Esophagus (tissue), 2 donors: ENCODE results near the gene DPF1. TPM values are rescaled to one million over a fixed set of nuclear protein-coding genes. Genes with fewer than 3 reads are reported as not detected.

ENCODE experiments used
- H3K27ac ChIP-seq, 2 donors: one replicate each; pipeline ENCODE4 v1.5.1; 2013; ENCODE audit warnings: low read depth in 2 of 2, mild to moderate bottlenecking in 2 of 2, inconsistent platforms in 1 of 2, low read length in 1 of 2, moderate library complexity in 1 of 2
- H3K27me3 ChIP-seq, 2 donors: one replicate each; pipeline ENCODE4 v1.6.1; 2013; ENCODE audit warnings: low read length in 2 of 2, control low read depth in 1 of 2, mild to moderate bottlenecking in 1 of 2; ENCODE audit not compliant: insufficient read depth in 2 of 2, control insufficient read depth in 1 of 2
- H3K36me3 ChIP-seq, 2 donors: one replicate each; pipeline ENCODE4 v1.6.1; 2013; ENCODE audit warnings: low read length in 1 of 2; ENCODE audit not compliant: control insufficient read depth in 2 of 2, insufficient read depth in 2 of 2
- H3K4me1 ChIP-seq, 2 donors: one replicate each; pipeline ENCODE4 v1.6.1; 2013; ENCODE audit warnings: low read length in 1 of 2; ENCODE audit not compliant: control insufficient read depth in 2 of 2, insufficient read depth in 2 of 2
- H3K4me3 ChIP-seq, 2 donors: one replicate each; pipeline ENCODE4 v1.5.1; 2013; ENCODE audit warnings: low read length in 2 of 2, mild to moderate bottlenecking in 2 of 2, low read depth in 1 of 2, moderate library complexity in 1 of 2
- H3K9me3 ChIP-seq, 2 donors: one replicate each; pipeline ENCODE4 v1.6.1; 2013; ENCODE audit warnings: mild to moderate bottlenecking in 2 of 2, low read depth in 1 of 2, low read length in 1 of 2, moderate library complexity in 1 of 2; ENCODE audit not compliant: control insufficient read depth in 2 of 2, insufficient read depth in 1 of 2
- WGBS, 2 donors: extraction: QIAGEN DNeasy Blood & Tissue Kit; methylation state at CpG; one replicate each; pipeline ENCODE4 v1.1.7; 2013; 5-methylcytosine and 5-hydroxymethylcytosine counted together
- polyA plus RNA-seq, 2 donors: library from polyadenylated mRNA; stranded (reverse); fragments of 200-250 nt; gene quantifications; one replicate each; pipeline ENCODE4 v1.2.3, GENCODE V29; 2013
- donor health status: healthy with polysubstance abuse.
- donor health status: Bipolar disorder and iron deficiency.

DPF1 gene
- polyA plus RNA-seq, 2 donors = 0.06 to 0.08 TPM

DNA sequence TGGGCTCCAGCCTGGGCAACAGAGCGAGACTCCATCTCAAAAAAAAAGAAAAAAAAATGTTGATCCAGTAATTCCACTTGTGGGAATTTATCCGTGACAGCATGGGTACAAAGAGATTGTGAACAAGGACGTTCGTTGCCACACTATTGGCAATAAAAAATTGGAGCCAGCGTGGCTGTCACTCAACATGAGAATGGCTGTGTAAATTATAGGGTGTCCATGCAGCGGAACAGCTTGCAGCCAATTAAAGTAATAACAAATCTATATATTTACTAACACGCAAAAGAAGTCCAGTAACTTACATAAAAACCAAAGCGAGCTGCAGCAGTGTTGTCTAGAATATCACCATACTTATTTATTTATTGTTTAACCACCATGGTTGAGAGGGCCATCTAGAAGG, 19.3 kb downstream of the DPF1 start:
- Histone ChIP-seq H3K27me3 (no peaks in the 10 kb centered on the region), H3K27ac (no peak overlapping the region), H3K9me3 (no peaks in the 10 kb centered on the region), H3K36me3 (peaks cover 0 to 37% of the 10 kb centered on the region in 2 donors), H3K4me3 (no peak overlapping the region), H3K4me1 (peaks cover 0 to 3% of the 10 kb centered on the region in 2 donors)
- WGBS, 2 donors = 91 to 93% methylated on average over 8 of the region's 8 CpGs

DNA sequence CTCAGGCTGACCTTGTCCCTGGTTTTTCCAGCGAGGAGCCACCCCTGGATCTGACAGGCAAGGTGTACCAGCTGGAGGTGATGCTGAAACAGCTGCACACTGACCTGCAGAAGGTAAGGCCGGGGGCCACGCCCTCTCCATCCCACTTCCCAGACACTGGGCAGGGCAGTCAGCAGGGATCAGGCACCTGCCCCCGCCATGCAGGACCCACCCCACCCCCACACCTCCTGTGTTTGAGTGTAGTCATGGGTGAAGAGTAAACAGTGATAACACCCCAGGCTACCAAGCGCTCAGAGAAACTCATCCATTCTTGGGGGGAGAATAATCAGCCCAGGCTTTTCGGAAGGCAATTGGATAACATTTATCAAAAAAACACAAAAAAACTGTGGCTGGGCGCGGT, 19.9 kb downstream of the DPF1 start:
- Histone ChIP-seq H3K36me3 (peaks cover 0 to 37% of the 10 kb centered on the region in 2 donors), H3K4me1 (no peaks in the 10 kb centered on the region), H3K27ac (no peak overlapping the region), H3K27me3 (no peaks in the 10 kb centered on the region), H3K9me3 (no peaks in the 10 kb centered on the region), H3K4me3 (no peak overlapping the region)
- 90 to 92% methylated on average over 8 of the region's 8 CpGs for whole genome bisulfite sequencing, 2 donors

DNA sequence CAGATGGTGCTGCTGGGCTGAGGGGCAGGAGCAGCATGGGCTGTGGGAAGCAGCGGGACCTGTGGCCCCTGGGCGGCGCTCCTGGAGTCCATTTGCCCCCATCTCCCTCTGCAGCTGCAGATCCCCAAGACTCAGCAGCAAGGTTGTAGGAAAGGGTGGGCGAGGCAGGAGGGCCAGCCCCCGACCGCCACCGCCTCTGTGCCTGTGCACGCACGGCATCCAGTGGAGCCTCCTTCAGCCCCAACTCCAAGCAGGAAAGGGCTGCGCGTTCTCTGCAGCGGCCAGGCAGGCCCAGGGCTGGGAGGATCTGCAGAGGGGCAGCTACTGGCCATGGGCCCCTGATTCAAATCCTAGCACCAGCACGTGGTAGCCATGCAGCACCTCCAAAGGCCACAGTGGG, 20.8 kb downstream of the DPF1 start:
- Histone ChIP-seq H3K27me3 (no peaks in the 10 kb centered on the region), H3K4me3 (no peak overlapping the region), H3K4me1 (no peaks in the 10 kb centered on the region), H3K27ac (no peak overlapping the region), H3K36me3 (peaks cover 0 to 42% of the 10 kb centered on the region in 2 donors), H3K9me3 (no peaks in the 10 kb centered on the region)
- WGBS, 2 donors = 89 to 91% methylated on average over 13 of the region's 13 CpGs

DNA sequence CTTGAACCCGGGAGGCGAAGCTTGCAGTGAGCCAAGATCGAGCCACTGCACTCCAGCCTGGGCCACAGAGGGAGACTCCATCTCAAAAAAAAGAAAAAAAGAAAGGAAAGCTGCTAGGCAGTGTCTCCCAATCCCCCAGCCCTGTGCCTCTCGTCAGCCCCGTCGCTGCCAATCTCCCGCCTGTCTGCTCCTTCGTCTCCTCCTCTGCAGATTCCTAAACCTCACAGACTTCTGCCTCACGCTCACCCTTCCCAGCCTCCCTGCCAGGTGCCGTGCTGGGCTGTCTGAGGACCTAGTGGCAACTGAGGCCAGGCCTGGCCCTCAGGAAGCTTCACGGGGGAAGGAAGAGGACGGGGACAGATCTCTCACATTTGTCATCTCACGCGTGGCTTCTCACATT, 21.5 kb downstream of the DPF1 start:
- Histone ChIP-seq H3K27ac (no peak overlapping the region), H3K27me3 (no peaks in the 10 kb centered on the region), H3K36me3 (peaks cover 0 to 42% of the 10 kb centered on the region in 2 donors), H3K9me3 (no peaks in the 10 kb centered on the region), H3K4me3 (no peak overlapping the region), H3K4me1 (no peaks in the 10 kb centered on the region)
- WGBS, 2 donors = 95 to 96% methylated on average over 13 to 14 of the region's 14 CpGs

DNA sequence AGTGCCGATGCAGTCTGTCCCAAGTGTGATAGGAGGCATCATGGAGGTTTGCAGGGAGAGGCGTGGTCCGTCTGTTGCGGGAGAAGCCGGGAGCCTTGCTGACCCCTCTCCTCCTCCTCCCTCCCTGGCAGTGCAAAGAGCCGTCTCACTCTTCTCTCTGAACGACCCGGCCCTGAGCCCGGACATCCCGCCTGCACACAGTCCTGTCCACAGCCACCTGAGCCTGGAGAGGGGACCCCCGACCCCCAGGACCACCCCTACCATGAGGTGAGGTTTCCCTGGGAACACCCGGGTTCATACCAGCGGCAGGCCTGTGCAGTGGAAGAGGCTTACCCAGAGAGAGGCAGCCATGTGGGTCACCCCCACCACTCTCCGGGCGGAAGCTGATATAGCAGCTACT, 22.3 kb downstream of the DPF1 start:
- Histone ChIP-seq H3K4me1 (no peaks in the 10 kb centered on the region), H3K27me3 (no peaks in the 10 kb centered on the region), H3K9me3 (no peaks in the 10 kb centered on the region), H3K27ac (no peak overlapping the region), H3K36me3 (peaks cover 5 to 36% of the 10 kb centered on the region in 2 donors), H3K4me3 (no peak overlapping the region)
- 92 to 94% methylated on average over 15 of the region's 15 CpGs for WGBS, 2 donors

DNA sequence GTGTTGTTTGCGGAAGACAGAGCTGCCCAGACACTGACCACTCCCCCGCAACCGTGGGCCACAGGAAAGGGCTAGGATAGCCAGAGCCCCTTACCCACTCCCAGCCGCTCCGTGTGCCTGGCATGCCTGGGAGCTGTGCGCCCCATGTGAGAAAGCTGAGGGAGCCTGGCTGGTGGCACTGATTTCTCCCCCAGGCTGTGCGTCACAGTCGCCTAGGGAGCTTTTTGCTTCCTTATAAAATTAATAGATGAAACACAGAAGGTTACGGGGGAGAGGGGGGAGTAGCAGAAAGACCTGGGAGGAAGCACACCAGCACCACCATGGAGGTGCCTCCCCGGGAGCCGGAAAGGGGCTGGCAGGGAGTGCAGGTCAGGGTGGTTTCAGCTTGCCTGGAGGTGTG, 24.7 kb downstream of the DPF1 start:
- WGBS, 2 donors = 93 to 94% methylated on average over 11 of the region's 11 CpGs
- Histone ChIP-seq H3K36me3 (peaks cover 8 to 29% of the 10 kb centered on the region in 2 donors), H3K4me1 (no peaks in the 10 kb centered on the region), H3K9me3 (no peaks in the 10 kb centered on the region), H3K4me3 (no peak overlapping the region), H3K27me3 (no peaks in the 10 kb centered on the region), H3K27ac (no peak overlapping the region)

DNA sequence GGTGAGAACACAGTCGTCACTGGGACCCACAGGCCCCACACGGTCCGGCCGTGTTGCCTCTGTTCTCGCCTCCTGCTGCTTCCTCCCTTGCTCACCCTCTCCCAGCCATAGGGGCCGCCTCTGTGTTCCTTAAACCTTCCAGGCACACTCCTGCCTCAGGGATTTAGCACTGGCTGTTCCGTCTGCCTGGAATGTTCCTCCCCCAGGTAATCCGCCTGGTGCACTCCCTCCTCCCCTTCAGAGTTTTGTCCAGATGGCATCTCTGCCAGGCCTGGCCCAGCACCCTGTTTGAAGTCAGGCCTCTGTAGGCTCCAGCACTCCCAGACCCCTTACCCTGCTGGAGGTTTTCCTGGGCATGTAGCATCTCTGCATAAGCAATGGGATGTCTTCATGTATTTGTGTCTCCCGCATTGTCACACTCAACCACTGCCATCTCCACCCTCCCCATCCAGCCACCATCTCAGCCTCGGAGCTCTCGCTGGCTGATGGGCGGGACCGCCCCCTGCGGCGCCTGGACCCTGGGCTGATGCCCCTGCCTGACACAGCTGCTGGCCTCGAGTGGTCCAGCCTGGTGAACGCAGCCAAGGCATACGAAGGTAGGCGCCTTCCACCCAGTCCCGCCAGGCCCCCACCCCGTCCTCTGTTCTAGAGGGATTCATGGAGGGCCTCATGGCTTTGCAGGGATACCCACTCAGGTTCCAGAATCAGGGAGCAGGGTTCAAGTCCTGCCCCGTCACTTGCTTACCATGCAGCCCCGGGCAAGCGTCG, 25.9 kb downstream of the DPF1 start:
- no peaks in the 10 kb centered on the region for H3K27me3 ChIP-seq
- no peaks in the 10 kb centered on the region for H3K9me3 ChIP-seq
- no peaks in the 10 kb centered on the region for H3K4me1 ChIP-seq
- WGBS, 2 donors = 90 to 95% methylated on average over 25 of the region's 25 CpGs
- no peak overlapping the region for H3K27ac ChIP-seq
- H3K36me3 ChIP-seq = peaks cover 8 to 24% of the 10 kb centered on the region in 2 donors
- H3K4me3 ChIP-seq = no peak overlapping the region

DNA sequence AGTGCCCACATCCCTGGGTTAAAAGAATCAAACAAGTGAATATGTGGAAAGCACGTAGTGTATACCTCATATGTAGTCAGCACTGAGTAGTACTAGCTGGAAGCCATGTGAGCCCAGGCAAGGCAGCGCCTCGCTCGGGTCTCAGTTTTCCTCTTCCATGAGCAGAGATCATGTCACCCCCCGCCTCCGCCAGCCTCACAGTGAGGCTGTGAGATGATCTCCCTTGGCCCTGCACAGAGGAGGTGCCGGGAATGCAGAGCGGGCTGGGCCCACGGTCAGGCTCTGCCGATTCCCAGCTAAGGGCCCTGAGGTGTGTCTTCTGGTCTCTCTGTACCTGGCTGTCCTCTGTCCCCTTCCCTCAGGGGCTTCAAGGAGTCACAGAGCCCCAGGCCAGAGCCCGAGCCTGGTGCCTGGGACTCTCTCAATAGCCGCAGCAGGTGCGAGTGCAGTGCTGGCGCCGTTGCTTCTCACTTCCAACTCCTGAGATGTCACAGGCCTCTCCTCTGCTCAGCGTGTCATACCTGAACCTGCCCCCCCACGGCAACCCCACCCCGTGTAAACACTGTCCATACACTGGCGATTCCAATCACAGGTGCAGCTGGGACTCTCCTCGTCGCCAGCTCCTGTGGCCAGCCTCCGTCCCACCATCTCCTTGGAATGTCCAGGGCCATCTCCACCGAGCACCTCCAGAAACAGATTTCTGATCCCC, 26.9 kb downstream of the DPF1 start:
- H3K36me3 ChIP-seq = peaks cover 8 to 21% of the 10 kb centered on the region in 2 donors

DNA sequence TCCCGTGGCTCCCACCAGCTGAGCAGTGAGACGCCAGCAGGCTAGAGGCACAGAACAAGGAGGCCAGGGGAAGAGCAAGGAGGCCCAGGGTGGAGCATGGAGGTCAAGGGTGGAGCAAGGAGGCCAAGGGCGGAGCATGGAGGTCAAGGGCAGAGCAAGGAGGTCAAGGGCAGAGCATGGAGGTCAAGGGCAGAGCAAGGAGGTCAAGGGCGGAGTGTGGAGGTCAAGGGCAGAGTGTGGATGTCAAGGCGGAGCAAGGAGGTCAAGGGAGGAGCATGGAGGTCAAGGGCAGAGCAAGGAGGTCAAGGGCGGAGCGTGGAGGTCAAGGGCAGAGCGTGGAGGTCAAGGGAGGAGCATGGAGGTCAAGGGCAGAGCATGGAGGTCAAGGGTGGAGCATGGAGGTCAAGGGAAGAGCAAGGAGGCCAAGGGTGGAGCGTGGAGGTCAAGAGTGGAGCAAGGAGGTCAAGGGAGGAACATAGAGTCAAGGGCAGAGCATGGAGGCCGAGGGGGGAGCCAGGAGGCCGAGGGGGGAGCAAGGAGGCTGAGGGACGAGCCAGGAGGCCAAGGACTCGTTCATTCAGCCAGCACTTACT, 27.7 kb downstream of the DPF1 start:
- 93 to 98% methylated on average over 13 of the region's 13 CpGs for WGBS, 2 donors
- Histone ChIP-seq H3K4me3 (no peak overlapping the region), H3K36me3 (peaks cover 8 to 20% of the 10 kb centered on the region in 2 donors), H3K27ac (no peak overlapping the region), H3K9me3 (no peaks in the 10 kb centered on the region), H3K27me3 (no peaks in the 10 kb centered on the region), H3K4me1 (no peaks in the 10 kb centered on the region)

More for the DNA sequence above, 26.9 kb downstream of the DPF1 start:
- Histone ChIP-seq H3K27me3 (no peaks in the 10 kb centered on the region), H3K27ac (no peak overlapping the region), H3K4me3 (no peak overlapping the region), H3K4me1 (no peaks in the 10 kb centered on the region), H3K9me3 (no peaks in the 10 kb centered on the region)
- 92% methylated on average over 23 of the region's 23 CpGs for WGBS, 2 donors
